H1 (cell line): Measurements from ENCODE around the gene PLAU.

ENCODE experiments used
- CHD2 ChIP-seq: IDR thresholded peaks from 2 replicates; pipeline ENCODE4 v1.6.1; 2012; ENCODE audit warnings: low read length, improper control_type of control experiment
- CTCF ChIP-seq, 3 experiments: IDR thresholded peaks; 1 replicate in 2 of 3; 2 replicates in 1 of 3; pipeline versions ENCODE4 v1.5.1 to v1.6.1; 2011; ENCODE audit warnings: low read length in 3 of 3, mild to moderate bottlenecking in 3 of 3, inconsistent platforms in 2 of 3, low read depth in 1 of 3, moderate library complexity in 1 of 3; ENCODE audit not compliant: insufficient read depth in 1 of 3; ENCODE audit errors: control extremely low read depth in 1 of 3
- KDM1A ChIP-seq: fragments of 200-600, 300-600 bp; sonication (generic); IDR thresholded peaks from 2 replicates; pipeline ENCODE4 v1.7.1; 2016; ENCODE audit warnings: mild to moderate bottlenecking, low read length, borderline replicate concordance

GRCh38 chr10:73875139-73875475 is 35.8 kb upstream of the PLAU start:
- no peak for TF ChIP-seq CTCF (IDR thresholded peaks at IDR 0.05; ENCODE audit: control extremely low read depth in 1 of 3, insufficient read depth in 1 of 3, low read depth in 1 of 3, low read length in 3 of 3)
- no peak for TF ChIP-seq KDM1A
- no peak for TF ChIP-seq CHD2
